Karpas-422 (cell line): ENCODE data around the gene TAS2R41. TPM values are rescaled to one million over a fixed set of nuclear protein-coding genes. Genes with fewer than 3 reads are reported as not detected.

Experiments used
- DNase-seq: peaks from one replicate; pipeline ENCODE4 v3.0.0-alpha.2; 2015
- H2AFZ ChIP-seq: fragments of 200-600 bp; sonication (generic); 2 replicates; pipeline ENCODE4 v1.6.1; 2014; ENCODE audit warnings: antibody characterized with exemption, low read length, mixed read lengths
- H3K27ac ChIP-seq: fragments of 200-600 bp; sonication (generic); 2 replicates; pipeline ENCODE4 v1.5.1; 2014; ENCODE audit warnings: mild to moderate bottlenecking, low read length, moderate library complexity
- H3K27me3 ChIP-seq: fragments of 200-600 bp; sonication (generic); 2 replicates; pipeline ENCODE4 v1.6.1; 2014; ENCODE audit warnings: low read length, mixed read lengths
- H3K36me3 ChIP-seq: fragments of 200-600 bp; sonication (generic); 2 replicates; pipeline ENCODE4 v1.6.1; 2014; ENCODE audit warnings: low read length, mixed read lengths; ENCODE audit not compliant: insufficient read depth
- H3K4me1 ChIP-seq: fragments of 200-600 bp; sonication (generic); 2 replicates; pipeline ENCODE4 v1.6.1; 2014; ENCODE audit warnings: mild to moderate bottlenecking, low read length, mixed read lengths
- H3K4me2 ChIP-seq: fragments of 200-600 bp; sonication (generic); 2 replicates; pipeline ENCODE4 v1.6.1; 2014; ENCODE audit warnings: low read length, low read depth, mild to moderate bottlenecking; ENCODE audit not compliant: poor library complexity, severe bottlenecking
- H3K4me3 ChIP-seq: fragments of 200-600 bp; sonication (generic); 2 replicates; pipeline ENCODE4 v1.5.1; 2014; ENCODE audit warnings: mild to moderate bottlenecking, antibody characterized with exemption, low read length, mixed read lengths
- H3K79me2 ChIP-seq: fragments of 200-600 bp; sonication (generic); 2 replicates; pipeline ENCODE4 v1.6.1; 2014; ENCODE audit warnings: mild to moderate bottlenecking, low read length, mixed read lengths
- H3K9ac ChIP-seq: fragments of 200-600 bp; sonication (generic); 2 replicates; pipeline ENCODE4 v1.6.0; 2014; ENCODE audit warnings: low read length
- H3K9me2 ChIP-seq: fragments of 200-600 bp; sonication (generic), shearing (Covaris generic); replicated peaks from 2 replicates; pipeline ENCODE4 v1.6.0; 2014; ENCODE audit warnings: mild to moderate bottlenecking, low read length, moderate library complexity; ENCODE audit not compliant: insufficient read depth
- H3K9me3 ChIP-seq: fragments of 300-700, 200-600 bp; sonication (generic); 2 replicates; pipeline ENCODE4 v1.6.1; 2014; ENCODE audit warnings: low read length, mixed read lengths
- H4K20me1 ChIP-seq: fragments of 200-600 bp; sonication (generic); 2 replicates; pipeline ENCODE4 v1.6.1; 2014; ENCODE audit warnings: mild to moderate bottlenecking, antibody characterized with exemption, low read length, low read depth; ENCODE audit not compliant: insufficient read depth
- total RNA-seq: library from RNA; depleted of rRNA; stranded (reverse); fragments of >200 nt; shearing (Covaris generic); gene quantifications from 2 replicates; pipeline ENCODE4 v1.2.3, GENCODE V29; 2014; ENCODE audit warnings: low replicate concordance

Gene TAS2R41
- total RNA-seq, 1 experiment from 2014 or later = not detected

DNA sequence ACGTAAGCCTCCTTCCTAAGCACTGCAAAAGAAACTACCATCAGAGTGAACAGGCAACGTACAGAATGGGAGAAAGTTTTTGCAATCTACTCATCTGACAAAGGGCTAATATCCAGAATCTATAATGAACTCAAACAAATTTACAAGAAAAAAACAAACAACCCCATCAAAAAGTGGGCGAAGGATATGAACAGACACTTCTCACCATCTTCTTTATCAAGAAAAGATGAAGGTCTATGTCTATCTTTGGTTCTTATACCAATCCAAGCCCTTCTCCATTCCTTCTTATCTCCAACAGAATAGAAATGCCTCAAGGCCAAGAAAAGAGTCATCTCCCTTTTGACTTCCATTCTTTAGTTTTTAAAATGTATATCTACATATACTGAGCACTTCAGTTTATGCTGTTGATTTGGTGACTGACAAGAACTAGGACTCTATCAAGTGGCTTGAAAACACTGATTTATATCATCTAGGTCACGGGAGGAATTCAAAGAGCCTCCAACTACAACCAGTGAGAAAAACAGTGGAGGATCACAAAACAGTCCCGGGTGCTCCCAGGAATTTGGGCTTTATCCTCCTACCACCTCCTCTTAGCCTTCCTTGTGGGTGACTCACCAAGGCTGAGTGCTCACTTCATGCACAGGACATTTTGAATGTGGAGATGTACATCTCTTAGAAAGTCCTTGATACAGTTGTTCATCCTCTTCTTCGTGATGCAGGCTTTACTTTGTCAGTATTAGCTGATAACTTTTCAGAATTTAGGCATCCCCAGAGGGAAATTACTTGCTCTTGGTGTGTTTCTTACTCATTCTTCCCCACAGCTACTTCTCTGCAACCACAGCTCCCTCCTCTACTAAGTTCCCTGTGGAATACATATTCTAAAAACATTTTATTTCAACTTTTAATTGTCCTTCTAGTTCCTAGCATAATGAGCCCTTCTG lies 15.4 kb downstream of the TAS2R41 start:
- no peak overlapping the region for H3K4me3 ChIP-seq
- no peaks in the 10 kb centered on the region for H3K36me3 ChIP-seq
- DNase-seq = no peak
- no peaks in the 10 kb centered on the region for H3K4me1 ChIP-seq
- no peak overlapping the region for H3K9ac ChIP-seq
- no peaks in the 10 kb centered on the region for H4K20me1 ChIP-seq
- no peaks in the 10 kb centered on the region for H3K9me2 ChIP-seq
- H3K9me3 ChIP-seq = no peaks in the 10 kb centered on the region
- no peak overlapping the region for H2AFZ ChIP-seq
- no peaks in the 10 kb centered on the region for H3K79me2 ChIP-seq
- no peaks in the 10 kb centered on the region; the same call in 1 of the 2 replicates for H3K27me3 ChIP-seq
- no peak overlapping the region for H3K27ac ChIP-seq
- no peak overlapping the region for H3K4me2 ChIP-seq

DNA sequence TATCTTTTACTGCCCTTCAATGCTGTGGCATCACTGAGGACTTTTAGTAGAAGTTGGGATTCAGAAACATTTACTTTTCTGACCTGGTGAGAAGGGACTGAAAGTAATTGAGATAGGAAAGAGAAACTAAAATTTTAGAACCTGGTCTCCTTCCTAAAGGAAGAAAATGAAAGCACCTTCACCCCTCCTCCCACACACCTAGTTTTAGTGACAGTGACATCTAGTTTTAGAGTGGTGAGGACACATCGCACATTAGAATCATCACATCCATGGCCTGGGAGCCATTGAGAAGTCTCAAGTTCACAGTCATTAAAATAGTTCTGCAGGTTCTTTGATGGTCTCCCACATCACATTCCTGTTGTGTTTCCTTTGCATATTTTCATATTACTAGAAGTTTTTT lies 16.1 kb downstream of the TAS2R41 start:
- Histone ChIP-seq H3K9ac (no peak overlapping the region), H3K9me3 (no peaks in the 10 kb centered on the region), H3K4me2 (no peak overlapping the region), H3K27ac (no peak overlapping the region), H3K4me3 (no peak overlapping the region), H3K4me1 (no peaks in the 10 kb centered on the region), H3K36me3 (no peaks in the 10 kb centered on the region), H3K27me3 (no peaks in the 10 kb centered on the region; the same call in 1 of the 2 replicates), H3K9me2 (no peaks in the 10 kb centered on the region), H3K79me2 (no peaks in the 10 kb centered on the region), H4K20me1 (no peaks in the 10 kb centered on the region), H2AFZ (no peak overlapping the region)
- DNase-seq = no peak

DNA sequence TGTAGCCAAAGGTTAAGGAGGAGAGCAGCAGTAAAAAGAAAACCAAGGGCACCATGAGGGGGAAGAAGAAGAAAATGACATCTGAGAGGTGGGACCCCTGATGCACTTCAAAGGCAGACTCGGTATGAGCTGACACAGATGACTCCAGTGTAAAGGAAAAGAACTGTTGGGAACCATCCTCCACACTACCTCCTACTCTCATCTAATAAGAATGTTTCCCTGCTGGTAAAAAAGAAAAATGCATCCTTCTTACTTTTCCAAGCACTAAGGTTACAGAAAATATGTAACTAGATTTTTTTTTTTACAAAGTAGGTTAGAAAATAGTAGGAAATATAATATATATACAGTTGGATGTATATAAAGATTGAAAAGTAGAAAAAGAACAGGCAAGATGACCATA lies 16.9 kb downstream of the TAS2R41 start:
- no peaks in the 10 kb centered on the region for H3K9me3 ChIP-seq
- no peak overlapping the region for H3K4me2 ChIP-seq
- DNase-seq = no peak
- no peaks in the 10 kb centered on the region for H3K4me1 ChIP-seq
- no peaks in the 10 kb centered on the region for H3K79me2 ChIP-seq
- H3K9ac ChIP-seq = no peak overlapping the region
- no peak overlapping the region for H3K4me3 ChIP-seq
- no peaks in the 10 kb centered on the region for H4K20me1 ChIP-seq
- H3K27ac ChIP-seq = no peak overlapping the region
- no peak overlapping the region for H2AFZ ChIP-seq
- H3K27me3 ChIP-seq = no peaks in the 10 kb centered on the region; the same call in 1 of the 2 replicates
- H3K9me2 ChIP-seq = no peaks in the 10 kb centered on the region
- H3K36me3 ChIP-seq = no peaks in the 10 kb centered on the region

- H3K9me2 ChIP-seq = no peaks in the 10 kb centered on the region
- no peaks in the 10 kb centered on the region for H3K79me2 ChIP-seq
- H4K20me1 ChIP-seq = no peaks in the 10 kb centered on the region
- H3K4me1 ChIP-seq = no peaks in the 10 kb centered on the region
- no peaks in the 10 kb centered on the region; the same call in 1 of the 2 replicates for H3K27me3 ChIP-seq
- no peaks in the 10 kb centered on the region for H3K36me3 ChIP-seq
- no peak overlapping the region for H3K4me3 ChIP-seq
- no peaks in the 10 kb centered on the region for H3K9me3 ChIP-seq
- H2AFZ ChIP-seq = no peak overlapping the region
- DNase-seq = no peak
- H3K4me2 ChIP-seq = no peak overlapping the region
- no peak overlapping the region for H3K27ac ChIP-seq
- H3K9ac ChIP-seq = no peak overlapping the region
These were observed 18.2 kb downstream of the TAS2R41 start for GRCh38 chr7:143495851-143496250.

- Histone ChIP-seq H4K20me1 (no peaks in the 10 kb centered on the region), H3K79me2 (no peaks in the 10 kb centered on the region), H3K9ac (no peak overlapping the region), H3K9me2 (no peaks in the 10 kb centered on the region), H3K4me2 (no peak overlapping the region), H3K4me1 (no peaks in the 10 kb centered on the region), H3K27ac (no peak overlapping the region), H3K36me3 (no peaks in the 10 kb centered on the region), H3K9me3 (no peaks in the 10 kb centered on the region), H3K4me3 (no peak overlapping the region), H3K27me3 (no peaks in the 10 kb centered on the region; the same call in 1 of the 2 replicates), H2AFZ (no peak overlapping the region)
- DNase-seq = no peak
These were observed 18.6 kb downstream of the TAS2R41 start for GRCh38 chr7:143496263-143496662.

GRCh38 chr7:143497008-143497795 lies 19.5 kb downstream of the TAS2R41 start:
- H3K27me3 ChIP-seq = no peaks in the 10 kb centered on the region; the same call in 1 of the 2 replicates
- no peaks in the 10 kb centered on the region for H3K79me2 ChIP-seq
- no peaks in the 10 kb centered on the region for H3K9me3 ChIP-seq
- no peak overlapping the region for H3K9ac ChIP-seq
- no peaks in the 10 kb centered on the region for H3K9me2 ChIP-seq
- no peak overlapping the region for H3K4me3 ChIP-seq
- no peaks in the 10 kb centered on the region for H3K36me3 ChIP-seq
- no peaks in the 10 kb centered on the region for H4K20me1 ChIP-seq
- no peak overlapping the region for H3K4me2 ChIP-seq
- no peak for DNase-seq
- no peak overlapping the region for H2AFZ ChIP-seq
- H3K27ac ChIP-seq = no peak overlapping the region
- H3K4me1 ChIP-seq = no peaks in the 10 kb centered on the region

DNA sequence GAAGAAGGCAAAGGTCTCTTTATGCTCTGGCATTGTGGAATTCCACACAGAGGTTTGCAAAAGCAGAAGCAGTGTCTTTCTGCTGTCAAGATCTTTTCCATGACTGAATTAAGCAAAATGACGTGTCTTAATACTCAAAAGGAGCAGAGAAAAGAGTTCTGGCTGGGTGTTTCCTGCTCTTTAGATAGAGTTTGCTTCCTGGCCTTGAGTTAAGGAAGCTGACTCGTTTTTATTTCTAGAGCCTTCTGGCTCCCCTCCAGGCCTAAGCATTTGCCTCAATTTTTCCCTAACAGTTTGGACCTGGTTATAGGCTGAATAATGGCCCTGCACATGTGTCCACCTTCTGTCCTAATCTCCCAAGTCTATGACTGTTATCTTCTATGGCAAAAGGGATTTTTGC lies 21.6 kb downstream of the TAS2R41 start:
- Histone ChIP-seq H4K20me1 (no peaks in the 10 kb centered on the region), H3K4me3 (no peak overlapping the region), H2AFZ (no peak overlapping the region), H3K4me1 (no peaks in the 10 kb centered on the region), H3K9ac (no peak overlapping the region), H3K27me3 (no peaks in the 10 kb centered on the region; the same call in 1 of the 2 replicates), H3K9me3 (no peaks in the 10 kb centered on the region), H3K79me2 (no peaks in the 10 kb centered on the region), H3K9me2 (no peaks in the 10 kb centered on the region), H3K36me3 (no peaks in the 10 kb centered on the region), H3K4me2 (no peak overlapping the region), H3K27ac (no peak overlapping the region)
- DNase-seq = no peak

DNA sequence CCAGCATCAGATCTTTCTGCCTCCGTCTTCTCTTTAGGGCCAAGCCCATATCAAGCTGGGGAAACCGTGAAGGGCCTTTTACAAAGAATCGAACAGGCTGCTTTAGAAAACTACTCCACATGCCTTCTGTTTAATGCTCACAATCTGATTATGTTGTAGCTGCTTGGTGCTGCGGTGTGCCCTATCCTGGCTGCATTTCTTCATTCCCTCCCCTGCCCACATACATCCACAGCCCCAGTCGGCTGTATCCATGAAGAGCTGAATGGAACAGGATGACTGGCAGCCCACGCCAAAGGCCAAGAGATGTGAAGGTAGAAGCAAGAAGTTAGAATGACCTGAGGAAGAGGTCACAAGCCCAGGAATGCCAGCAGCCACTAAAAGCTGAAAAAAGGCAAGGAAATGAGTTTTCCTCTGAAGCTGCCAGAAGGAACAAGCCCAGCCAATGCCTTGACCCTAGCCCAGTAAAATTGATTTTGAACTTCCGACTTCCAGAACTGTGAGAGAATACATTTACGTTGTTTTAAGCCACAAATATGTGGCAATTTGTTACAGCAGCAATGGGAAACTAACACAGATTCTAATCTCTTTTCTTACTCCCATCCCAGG lies 22.2 kb downstream of the TAS2R41 start:
- Histone ChIP-seq H2AFZ (no peak overlapping the region), H3K4me2 (no peak overlapping the region), H3K9ac (no peak overlapping the region), H3K9me3 (no peaks in the 10 kb centered on the region), H3K79me2 (no peaks in the 10 kb centered on the region), H4K20me1 (no peaks in the 10 kb centered on the region), H3K36me3 (no peaks in the 10 kb centered on the region), H3K27me3 (no peaks in the 10 kb centered on the region; the same call in 1 of the 2 replicates), H3K4me1 (no peaks in the 10 kb centered on the region), H3K27ac (no peak overlapping the region), H3K9me2 (no peaks in the 10 kb centered on the region), H3K4me3 (no peak overlapping the region)
- no peak for DNase-seq
